HG02840 (cell line): ENCODE data around the gene JAKMIP1.
"Not testable (repeated sequence)": the region's sequence is repeated elsewhere in the genome, so short reads cannot be mapped to it uniquely, and the experiment has no call there.

ENCODE experiments used
- ATAC-seq: cut with Tn5 transposase; IDR thresholded peaks from one replicate; pipeline ENCODE4 v1.9.1; 2021; ENCODE audit warnings: mild to moderate bottlenecking, moderate library complexity, moderate number of reproducible peaks; ENCODE audit not compliant: unreplicated experiment, low FRiP score

The JAKMIP1 gene

DNA sequence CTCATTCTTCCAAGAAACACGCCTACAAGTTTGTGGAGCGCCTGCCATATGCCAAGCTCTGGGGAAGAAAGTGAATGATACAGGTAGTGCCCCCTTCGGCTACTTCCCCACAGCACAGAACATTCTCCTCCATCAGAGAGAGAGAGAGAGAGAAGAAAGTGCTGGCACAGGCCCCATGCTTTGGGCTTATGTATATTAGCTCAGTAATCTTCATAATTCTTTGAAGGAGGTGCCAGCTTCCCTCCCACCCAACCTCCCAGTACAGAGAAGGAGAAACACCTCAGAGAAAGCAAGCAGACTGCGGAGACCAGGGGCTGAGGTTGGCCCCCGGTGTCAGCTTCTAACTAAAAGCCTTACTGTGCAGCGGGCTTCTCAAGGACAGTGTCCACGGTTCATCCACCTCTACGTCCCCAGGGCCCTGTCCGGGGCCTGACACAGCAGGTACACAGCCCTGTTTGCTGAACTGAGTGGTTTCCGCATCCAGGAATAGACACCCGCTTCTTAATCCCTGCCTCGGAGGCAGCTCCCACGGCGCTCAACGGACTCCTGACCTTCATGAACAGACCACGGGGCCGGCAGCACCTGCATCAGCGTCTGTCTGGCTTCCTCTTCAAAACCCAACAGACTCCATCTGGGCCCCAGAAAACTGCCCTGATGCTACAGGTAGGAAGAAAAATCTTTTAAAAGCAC, 50.2 kb downstream of the JAKMIP1 start:
- ATAC-seq, result no peak

GRCh38 chr4:6148506-6149205, 51.7 kb downstream of the JAKMIP1 start:
- no peak for ATAC-seq

- ATAC-seq, result no peak
Measured at GRCh38 chr4:6147441-6147840, 52.9 kb downstream of the JAKMIP1 start.

- no peak for ATAC-seq
Measured at GRCh38 chr4:6143603-6144181, 56.7 kb downstream of the JAKMIP1 start.

DNA sequence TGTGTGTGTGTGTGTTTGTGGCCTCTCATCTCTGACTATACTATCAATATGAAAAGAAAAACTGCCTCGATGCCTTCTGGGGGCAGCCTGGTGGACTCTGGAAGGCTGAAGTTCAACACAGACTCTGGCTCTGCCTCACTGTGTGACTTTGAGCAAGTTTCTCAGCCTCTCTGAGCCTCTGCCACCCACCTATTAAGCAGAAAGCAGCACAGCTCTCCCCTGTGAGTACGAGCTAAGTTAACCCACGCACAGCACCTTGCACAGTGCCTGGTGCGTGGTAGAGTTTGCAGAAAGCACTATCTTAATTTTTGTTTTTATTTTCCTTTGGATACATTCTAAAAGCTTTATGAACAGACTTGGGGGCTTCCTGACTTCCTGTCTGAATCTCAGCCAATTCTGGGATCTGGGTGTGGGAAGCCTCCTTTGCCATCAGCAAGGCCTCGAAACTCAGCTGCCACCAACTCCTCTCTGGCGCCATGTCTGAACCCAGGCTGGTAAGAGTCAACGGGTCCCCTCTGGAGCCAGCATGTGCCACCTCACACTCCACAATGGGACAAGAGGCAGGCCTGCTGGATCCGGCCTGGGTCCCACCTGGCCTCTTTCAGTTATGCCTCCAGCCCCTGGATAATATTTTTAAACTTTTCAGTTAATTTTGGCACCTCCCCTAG, 57.3 kb downstream of the JAKMIP1 start:
- ATAC-seq, result no peak

- no peak for ATAC-seq
Measured at GRCh38 chr4:6142511-6142910, 57.8 kb downstream of the JAKMIP1 start.

DNA sequence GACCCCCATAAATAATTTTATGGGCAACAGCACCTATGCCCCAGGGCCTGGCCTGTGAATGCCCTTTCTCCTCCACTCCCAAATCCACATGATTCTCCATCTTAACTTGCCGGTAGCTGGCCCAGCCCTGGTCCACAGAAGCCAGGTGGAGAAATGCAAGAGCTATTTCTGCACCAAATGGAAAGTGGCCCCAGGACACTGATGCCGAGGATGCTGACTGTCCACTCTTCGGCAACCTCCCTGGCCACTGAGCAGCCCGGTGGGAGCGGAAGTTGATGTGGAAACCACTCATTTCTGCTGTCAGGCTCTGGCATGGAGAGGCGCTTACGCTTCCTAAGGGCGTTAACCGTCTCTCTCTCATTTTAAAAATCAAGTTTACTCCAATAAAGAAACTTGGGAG, 58.8 kb downstream of the JAKMIP1 start:
- ATAC-seq, result no peak

GRCh38 chr4:6141021-6141420, 59.3 kb downstream of the JAKMIP1 start:
- ATAC-seq, result not testable (repeated sequence)

DNA sequence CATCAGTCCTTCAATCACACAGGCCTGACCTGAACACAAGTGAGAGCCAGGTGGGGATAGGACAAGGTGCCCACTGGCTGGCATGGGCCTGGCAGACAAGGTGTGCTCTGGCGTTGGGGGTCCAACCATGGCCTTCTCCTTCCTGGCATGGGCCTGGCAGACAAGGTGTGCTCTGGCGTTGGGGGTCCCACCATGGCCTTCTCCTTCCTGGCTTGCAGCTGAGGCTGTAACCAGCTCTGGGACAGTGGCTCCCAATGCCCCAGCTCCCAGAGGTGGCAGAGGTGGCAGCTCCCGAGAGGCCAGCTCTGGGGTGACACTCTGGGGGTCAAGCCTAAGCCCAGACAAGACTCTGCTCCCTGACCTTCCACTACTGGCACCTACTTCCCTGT, 62.6 kb downstream of the JAKMIP1 start:
- ATAC-seq, result no peak

DNA sequence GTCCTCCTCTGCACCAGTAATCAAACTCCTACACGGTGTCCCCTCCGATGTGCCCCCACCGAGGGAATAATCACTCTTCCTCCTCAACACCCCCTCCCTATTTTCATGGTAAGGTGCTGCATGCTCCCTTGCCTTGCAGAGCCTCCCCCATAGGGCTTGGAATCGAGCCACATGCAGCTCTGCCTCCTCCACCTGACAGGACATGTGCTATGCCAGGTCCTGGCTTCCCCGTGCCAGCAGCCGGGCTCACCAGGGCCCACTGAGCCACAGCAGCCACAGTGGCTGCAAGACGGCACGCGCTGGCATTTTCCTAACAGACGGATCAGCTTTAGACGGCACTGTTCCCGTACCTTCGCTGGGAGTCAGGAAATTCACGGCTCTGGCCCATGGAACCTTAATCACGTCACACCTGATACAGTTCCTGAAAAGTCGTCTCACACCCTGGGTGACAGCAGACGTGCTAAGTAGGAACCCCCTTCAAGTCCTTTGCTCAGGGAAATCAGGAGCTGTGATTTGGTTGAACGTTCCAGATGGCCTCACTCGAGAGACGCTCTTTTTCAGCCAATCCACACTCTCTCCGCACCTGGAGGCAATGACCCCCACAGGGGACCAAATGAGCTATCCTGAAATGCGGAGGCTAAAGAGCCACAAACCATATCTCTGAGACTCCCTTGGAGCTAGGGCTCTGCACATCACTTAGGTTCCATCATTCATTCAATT, 63.2 kb downstream of the JAKMIP1 start:
- no peak for ATAC-seq

DNA sequence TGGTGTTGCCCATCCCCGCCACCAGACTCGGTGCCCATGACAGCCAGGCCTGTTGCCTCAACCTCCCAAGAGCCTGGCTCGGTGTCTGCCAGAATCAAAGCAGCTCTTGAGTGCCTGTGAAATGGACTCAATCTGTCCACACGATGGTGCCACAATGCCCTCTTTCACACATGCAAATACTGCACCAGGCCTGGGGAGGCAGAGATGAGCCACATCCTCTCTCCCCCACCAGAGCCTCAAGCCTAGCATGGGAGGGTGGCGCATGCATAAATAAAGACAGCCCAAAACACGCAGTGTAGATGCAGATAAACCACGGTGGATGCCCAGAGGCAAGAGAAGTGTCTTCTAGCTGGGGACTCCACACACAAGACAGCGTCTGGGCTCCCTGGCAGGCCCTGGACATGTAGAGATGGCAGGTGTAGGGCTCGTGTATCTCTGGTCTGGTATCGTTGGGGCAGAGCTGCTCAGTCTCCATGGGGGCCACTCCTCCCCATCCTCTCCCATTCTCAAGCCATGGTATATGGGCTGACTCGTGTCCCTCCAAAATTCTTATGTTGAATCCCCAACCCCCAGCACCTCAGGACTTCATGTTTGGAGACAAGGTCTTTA, 65.6 kb downstream of the JAKMIP1 start:
- no peak for ATAC-seq

DNA sequence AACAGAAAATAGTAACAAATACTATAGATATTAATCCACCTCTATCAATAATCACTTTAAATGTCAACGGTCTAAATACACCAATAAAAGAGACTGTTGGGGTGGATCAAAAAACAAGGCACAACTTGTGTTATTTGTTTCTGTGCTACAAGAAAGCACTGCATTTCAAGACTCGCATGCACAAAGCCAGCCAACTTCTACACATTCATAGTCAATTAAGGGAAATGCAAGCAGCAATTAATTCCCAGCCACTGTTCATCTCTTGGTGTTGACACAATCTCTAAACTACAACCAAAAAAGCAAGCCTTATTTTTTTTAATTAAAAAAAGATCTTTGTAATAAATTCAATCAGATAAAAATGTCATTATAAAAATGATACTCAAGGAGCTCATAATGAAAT, 67.6 kb downstream of the JAKMIP1 start:
- no peak for ATAC-seq

- no peak for ATAC-seq
Measured at GRCh38 chr4:6128221-6128850, 72.0 kb downstream of the JAKMIP1 start.

DNA sequence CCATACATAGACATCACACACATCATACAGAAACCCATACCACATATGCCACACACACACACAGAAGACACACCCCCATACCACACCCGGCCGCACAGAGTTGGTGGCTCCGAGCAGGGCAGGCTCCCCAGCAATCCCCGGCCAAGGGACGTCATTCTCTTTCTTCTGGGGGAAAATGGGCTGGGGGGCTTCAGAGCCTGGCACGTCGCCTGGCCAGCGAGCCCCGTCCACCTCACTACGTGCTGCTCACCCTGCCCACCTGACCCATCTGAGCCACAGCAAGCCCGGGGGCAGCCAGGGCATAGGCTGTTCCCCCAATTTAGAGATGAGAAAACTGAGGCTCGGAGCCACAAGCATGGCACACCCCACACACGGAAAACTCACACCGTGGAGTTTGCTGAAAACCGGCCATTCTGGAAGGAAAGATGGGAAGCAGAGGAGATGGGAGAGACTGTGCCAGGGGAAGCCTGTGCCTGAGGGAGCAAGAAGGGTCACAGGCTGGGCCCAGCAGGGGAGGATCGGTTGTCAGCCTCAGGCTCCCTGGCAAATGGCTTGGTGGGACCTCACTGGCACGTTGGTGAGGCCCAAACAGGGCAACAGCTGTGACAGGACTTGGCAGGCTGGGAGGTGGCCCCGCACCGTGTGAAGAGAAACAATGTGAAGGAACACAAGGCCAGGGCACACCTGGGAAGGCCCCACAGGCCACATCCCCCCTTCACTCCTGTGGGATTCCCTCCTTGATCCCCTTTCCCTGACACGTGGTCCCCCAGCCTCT, 73.2 kb downstream of the JAKMIP1 start:
- ATAC-seq, result no peak

GRCh38 chr4:6125103-6125651, 75.2 kb downstream of the JAKMIP1 start:
- no peak for ATAC-seq

DNA sequence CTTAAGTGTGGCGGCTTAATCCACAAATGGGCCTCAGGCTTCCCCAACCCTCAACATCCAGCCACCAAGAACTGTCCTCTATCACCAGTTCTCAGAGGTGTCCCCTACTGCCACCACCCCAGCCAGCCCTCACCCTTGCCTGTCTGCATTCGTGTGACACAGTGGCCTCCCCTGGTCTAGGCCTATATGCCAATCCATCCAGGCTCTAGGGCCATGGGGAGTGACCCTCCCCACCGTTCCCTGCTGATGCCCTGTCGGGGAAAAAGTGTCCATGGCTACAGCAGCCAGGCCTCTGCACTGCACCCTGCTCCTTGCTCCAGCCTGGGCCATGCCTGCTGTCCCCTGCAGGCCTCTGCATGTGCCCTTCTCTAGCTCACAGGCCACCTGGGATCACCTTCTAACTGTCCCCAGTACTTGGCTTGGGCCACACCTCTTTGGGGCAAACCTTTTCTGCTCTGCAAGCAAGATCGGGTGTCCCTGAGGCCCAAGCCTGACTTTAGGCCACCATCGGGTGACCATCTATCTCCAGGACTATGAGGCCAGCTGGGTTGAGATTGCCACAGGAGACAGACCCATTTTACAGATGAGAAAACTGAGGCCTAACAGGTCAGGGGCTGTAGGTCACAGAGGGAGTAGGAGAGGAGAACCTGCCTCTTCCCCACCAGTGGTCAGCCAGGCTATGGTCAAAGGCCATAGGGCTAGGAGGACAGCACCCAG, 75.8 kb downstream of the JAKMIP1 start:
- ATAC-seq, result no peak

DNA sequence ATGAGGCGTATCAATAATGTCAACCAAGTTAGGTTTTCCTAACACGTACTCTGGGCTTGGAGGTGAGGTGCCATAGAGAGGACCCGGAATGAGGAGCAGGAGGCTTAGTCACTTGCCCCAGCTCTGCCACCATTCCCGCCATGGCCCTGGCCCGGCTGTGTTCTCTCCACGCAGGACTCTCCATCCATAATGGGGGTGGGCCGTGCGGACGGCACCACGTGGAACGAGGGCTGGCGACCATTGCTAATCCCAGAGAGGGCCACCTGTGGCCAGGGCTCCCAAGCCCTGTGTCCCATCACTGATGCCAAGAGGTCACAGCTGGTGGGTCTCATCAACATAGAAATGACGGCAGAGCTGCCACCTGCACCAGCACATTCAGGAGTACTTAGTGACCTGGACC, 76.4 kb downstream of the JAKMIP1 start:
- ATAC-seq, result no peak

DNA sequence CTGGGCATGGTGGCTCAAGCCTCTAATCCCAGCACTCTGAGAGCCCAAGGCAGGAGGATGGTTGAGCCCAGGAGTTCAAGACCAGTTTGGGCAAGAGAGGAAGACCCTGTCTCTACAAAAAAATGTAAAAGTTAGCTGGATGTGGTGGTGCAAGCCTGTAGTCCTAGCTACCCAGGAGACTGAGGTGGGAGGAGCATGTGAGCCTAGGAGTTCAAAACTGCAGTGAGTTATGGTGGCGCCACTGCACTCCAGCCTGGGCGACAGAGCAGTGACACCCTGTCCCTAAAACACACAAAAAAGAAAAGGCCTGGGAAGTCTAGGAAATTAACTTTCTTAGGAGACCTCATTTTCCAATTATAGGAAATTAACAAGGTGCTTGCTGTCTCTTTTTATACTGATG, 76.8 kb downstream of the JAKMIP1 start:
- no peak for ATAC-seq
